ENCODE results near the gene WDR90. TPM values are rescaled to one million over a fixed set of nuclear protein-coding genes. Genes with fewer than 3 reads are reported as not detected.

WDR90 gene
- total RNA-seq, 1 experiment from 2014 or later, result 118 TPM

DNA sequence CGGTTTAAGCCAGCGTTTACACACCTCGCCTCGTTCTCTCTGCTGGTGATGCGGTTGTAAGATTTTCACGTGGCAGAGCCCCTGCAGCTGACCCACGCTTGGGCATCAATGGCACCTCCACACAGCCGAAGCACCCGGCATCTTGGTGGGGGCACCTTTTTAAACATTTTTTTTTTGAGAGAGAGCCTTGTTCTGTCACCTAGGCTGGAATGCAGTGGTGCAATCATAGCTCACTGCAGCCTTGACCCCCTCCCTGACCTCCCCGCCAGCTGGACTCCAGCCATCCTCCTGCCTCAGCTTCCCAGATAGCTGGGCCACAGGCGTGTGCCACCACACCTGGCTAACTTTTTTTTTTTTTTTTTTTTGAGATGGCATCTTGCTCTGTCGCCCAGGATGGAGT is 4.9 kb downstream of the WDR90 start:
- CTCF ChIA-PET, result no interaction called here
- POLR2A ChIA-PET (ENCODE audit: unreplicated experiment), result interaction anchor here (0.7 kb wide), 1 partner anchor 13 kb away, joined by 7 read pairs; no protein-coding TSS in a partner anchor
- intact Hi-C loops (cut with micrococcal nuclease; ENCODE audit: unreplicated experiment), result no loop called here
- Histone ChIP-seq H3K36me3 (ENCODE audit: low read depth) (no peaks in the 10 kb centered on the region), H3K4me2 (no peak overlapping the region), H2AFZ (no peak overlapping the region), H3K9me2 (ENCODE audit: insufficient read depth) (no peaks in the 10 kb centered on the region), H3K27me3 (ENCODE audit: insufficient read depth, low read depth) (no peaks in the 10 kb centered on the region), H3K4me1 (replicated peaks; ENCODE audit: insufficient read depth) (peaks cover 11% of the 10 kb centered on the region), H3K4me3 (no peak overlapping the region), H3K9me3 (ENCODE audit: insufficient read depth, low read depth) (no peaks in the 10 kb centered on the region), H3K27ac (no peak overlapping the region), H4K20me1 (ENCODE audit: insufficient read depth) (no peaks in the 10 kb centered on the region), H3K79me2 (ENCODE audit: low read depth) (peaks cover 11% of the 10 kb centered on the region), H3F3A (ENCODE audit: insufficient read depth, low read depth) (no peaks in the 10 kb centered on the region)
- TF ChIP-seq, protein P1, sequence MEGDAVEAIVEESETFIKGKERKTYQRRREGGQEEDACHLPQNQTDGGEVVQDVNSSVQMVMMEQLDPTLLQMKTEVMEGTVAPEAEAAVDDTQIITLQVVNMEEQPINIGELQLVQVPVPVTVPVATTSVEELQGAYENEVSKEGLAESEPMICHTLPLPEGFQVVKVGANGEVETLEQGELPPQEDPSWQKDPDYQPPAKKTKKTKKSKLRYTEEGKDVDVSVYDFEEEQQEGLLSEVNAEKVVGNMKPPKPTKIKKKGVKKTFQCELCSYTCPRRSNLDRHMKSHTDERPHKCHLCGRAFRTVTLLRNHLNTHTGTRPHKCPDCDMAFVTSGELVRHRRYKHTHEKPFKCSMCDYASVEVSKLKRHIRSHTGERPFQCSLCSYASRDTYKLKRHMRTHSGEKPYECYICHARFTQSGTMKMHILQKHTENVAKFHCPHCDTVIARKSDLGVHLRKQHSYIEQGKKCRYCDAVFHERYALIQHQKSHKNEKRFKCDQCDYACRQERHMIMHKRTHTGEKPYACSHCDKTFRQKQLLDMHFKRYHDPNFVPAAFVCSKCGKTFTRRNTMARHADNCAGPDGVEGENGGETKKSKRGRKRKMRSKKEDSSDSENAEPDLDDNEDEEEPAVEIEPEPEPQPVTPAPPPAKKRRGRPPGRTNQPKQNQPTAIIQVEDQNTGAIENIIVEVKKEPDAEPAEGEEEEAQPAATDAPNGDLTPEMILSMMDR (conservative IDR thresholded peaks at IDR 0.05), result no peak
- no peak for TF ChIP-seq EZH2 (IDR thresholded peaks at IDR 0.05; ENCODE audit: low read depth)
- no peak for DNase-seq
- no TSS peak for BruUV-seq (replicated peaks)

DNA sequence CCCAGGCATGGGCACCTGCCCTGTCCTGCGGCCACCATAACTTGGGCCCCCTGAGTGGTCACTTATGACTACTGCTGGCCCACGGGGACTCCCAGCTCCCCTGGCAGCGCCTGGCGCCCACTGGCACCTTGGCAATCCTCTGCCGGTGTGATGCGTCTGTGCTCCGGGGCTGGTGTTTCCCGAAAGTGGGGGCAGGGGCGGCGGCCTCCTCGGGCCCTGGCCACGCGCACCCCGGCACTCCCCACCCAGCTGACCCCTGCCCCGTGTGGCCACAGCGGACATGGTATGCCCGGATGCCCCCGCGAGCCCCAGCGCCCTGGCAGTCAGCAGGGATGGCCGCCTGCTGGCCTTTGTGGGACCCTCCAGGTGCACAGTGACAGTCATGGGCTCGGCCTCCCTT is 8.3 kb downstream of the WDR90 start:
- Histone ChIP-seq H2AFZ (no peak overlapping the region), H3K9me3 (ENCODE audit: insufficient read depth, low read depth) (no peaks in the 10 kb centered on the region), H3K4me2 (no peak overlapping the region), H3K27ac (no peak overlapping the region), H3K9me2 (ENCODE audit: insufficient read depth) (no peaks in the 10 kb centered on the region), H4K20me1 (ENCODE audit: insufficient read depth) (0 out of 2 replicates have a peak, but pooled peaks cover 4% of the 10 kb centered on the region), H3K27me3 (ENCODE audit: insufficient read depth, low read depth) (no peaks in the 10 kb centered on the region), H3K4me3 (no peak overlapping the region), H3K79me2 (ENCODE audit: low read depth) (no peaks in the 10 kb centered on the region), H3F3A (ENCODE audit: insufficient read depth, low read depth) (peaks cover 7% of the 10 kb centered on the region), H3K4me1 (replicated peaks; ENCODE audit: insufficient read depth) (peaks cover 7% of the 10 kb centered on the region; the same call in 1 of the 2 replicates), H3K36me3 (ENCODE audit: low read depth) (no peaks in the 10 kb centered on the region)
- POLR2A ChIA-PET (ENCODE audit: unreplicated experiment), result interaction anchor here (0.6 kb wide), 1 partner anchor 428 kb away, joined by 4 read pairs; no protein-coding TSS in a partner anchor
- DNase-seq, result no peak
- intact Hi-C loops (cut with micrococcal nuclease; ENCODE audit: unreplicated experiment), result no loop called here
- CTCF ChIA-PET, result no interaction called here
- TF ChIP-seq, protein P1 (conservative IDR thresholded peaks at IDR 0.05), result no peak
- TF ChIP-seq EZH2 (IDR thresholded peaks at IDR 0.05; ENCODE audit: low read depth), result no peak
- BruUV-seq (replicated peaks), result no TSS peak

DNA sequence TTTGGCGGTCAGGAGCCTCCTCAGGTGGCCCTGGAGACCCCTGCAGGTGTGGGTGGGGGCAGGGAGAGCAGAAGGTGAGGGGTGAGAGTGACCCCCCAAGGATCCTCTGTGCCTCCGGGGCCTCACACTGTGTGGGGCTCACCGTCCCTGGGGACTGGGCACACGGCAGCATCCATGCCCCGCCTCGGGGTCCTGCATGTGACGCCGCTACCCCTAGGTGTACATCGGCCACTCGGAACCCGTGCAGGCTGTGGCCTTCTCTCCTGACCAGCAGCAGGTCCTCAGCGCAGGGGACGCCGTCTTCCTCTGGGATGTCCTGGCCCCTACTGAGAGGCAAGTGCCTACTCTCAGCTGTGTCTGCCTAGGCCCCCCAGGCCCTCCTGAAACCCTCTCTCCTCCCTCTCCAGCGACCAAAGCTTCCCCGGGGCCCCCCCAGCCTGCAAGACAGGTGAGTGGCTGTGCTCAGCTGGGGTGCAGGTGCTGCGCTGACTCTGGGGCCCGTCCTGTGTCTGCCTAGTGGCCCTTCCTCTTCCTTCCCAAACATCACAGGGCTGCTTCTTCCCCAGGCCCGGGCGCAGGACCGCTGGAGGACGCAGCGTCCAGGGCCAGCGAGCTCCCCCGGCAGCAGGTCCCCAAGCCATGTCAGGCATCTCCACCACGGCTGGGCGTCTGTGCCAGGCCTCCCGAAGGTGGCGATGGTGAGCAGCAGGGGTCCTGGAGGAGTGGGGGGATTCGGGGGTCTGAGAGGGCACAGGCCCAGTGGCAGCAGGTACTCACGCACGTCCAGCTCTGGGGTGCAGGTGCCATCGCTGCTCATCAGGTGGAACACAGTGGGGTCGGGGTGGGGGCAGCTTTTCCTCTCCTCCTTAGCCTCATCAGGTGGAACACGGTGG is 9.8 kb downstream of the WDR90 start:
- BruUV-seq (replicated peaks), result no TSS peak
- H4K20me1 ChIP-seq (ENCODE audit: insufficient read depth), result 0 out of 2 replicates have a peak, but pooled peaks cover 4% of the 10 kb centered on the region
- H3K27ac ChIP-seq, result no peak overlapping the region
- peaks cover 7% of the 10 kb centered on the region; the same call in 1 of the 2 replicates for H3K4me1 ChIP-seq (replicated peaks; ENCODE audit: insufficient read depth)
- no peak overlapping the region for H3K4me3 ChIP-seq
- H3K79me2 ChIP-seq (ENCODE audit: low read depth), result no peaks in the 10 kb centered on the region
- H3K9me2 ChIP-seq (ENCODE audit: insufficient read depth), result no peaks in the 10 kb centered on the region
- CTCF ChIA-PET, result interaction anchor here (0.5 kb wide), 2 partner anchors 46 to 306 kb away, joined by 3 read pairs; partner anchors contain the start of gene AXIN1
- no peaks in the 10 kb centered on the region for H3K27me3 ChIP-seq (ENCODE audit: insufficient read depth, low read depth)
- intact Hi-C loops (cut with micrococcal nuclease; ENCODE audit: unreplicated experiment), result no loop called here
- POLR2A ChIA-PET (ENCODE audit: unreplicated experiment), result no interaction called here
- H3K36me3 ChIP-seq (ENCODE audit: low read depth), result no peaks in the 10 kb centered on the region
- no peak for DNase-seq
- H3K4me2 ChIP-seq, result no peak overlapping the region
- no peak overlapping the region for H2AFZ ChIP-seq
- TF ChIP-seq, protein P1 (conservative IDR thresholded peaks at IDR 0.05), result no peak
- no peak for TF ChIP-seq EZH2 (IDR thresholded peaks at IDR 0.05; ENCODE audit: low read depth)
- no peaks in the 10 kb centered on the region for H3K9me3 ChIP-seq (ENCODE audit: insufficient read depth, low read depth)
- H3F3A ChIP-seq (ENCODE audit: insufficient read depth, low read depth), result peaks cover 7% of the 10 kb centered on the region
